Heart left ventricle (tissue), 16 donors: Measurements from ENCODE around the gene SND1. TPM values are rescaled to one million over a fixed set of nuclear protein-coding genes. Genes with fewer than 3 reads are reported as not detected.

Source experiments
- ATAC-seq, 4 donors: fragments of 200-7000 bp; cut with Tn5 transposase; one replicate each; pipeline ENCODE4 v1.9.1; 2020 to 2022; ENCODE audit warnings: moderate library complexity in 4 of 4, mild to moderate bottlenecking in 3 of 4, moderate number of reproducible peaks in 1 of 4
- DNase-seq, 5 donors: peaks; one replicate each; pipeline ENCODE4 v3.0.0-alpha.2; 2020
- H3K27ac ChIP-seq, 12 donors: fragments of 200-600 bp; sonication (generic) in 4 of 12; one replicate each; pipeline versions ENCODE4 v1.5.0 to v1.8.0; 2016 to 2022; ENCODE audit warnings: mild to moderate bottlenecking in 2 of 12
- H3K27me3 ChIP-seq, 9 donors: fragments of 200-600 bp; sonication (generic) in 2 of 9; one replicate each; pipeline versions ENCODE4 v1.5.1 to v1.8.0; 2016 to 2022; ENCODE audit warnings: mild to moderate bottlenecking in 3 of 9
- H3K36me3 ChIP-seq, 9 donors: fragments of 200-600 bp; sonication (generic) in 2 of 9; one replicate each; pipeline versions ENCODE4 v1.5.0 to v1.8.0; 2018 to 2022; ENCODE audit warnings: mild to moderate bottlenecking in 2 of 9
- H3K4me1 ChIP-seq, 12 donors: fragments of 200-600 bp; sonication (generic) in 4 of 12; one replicate each; pipeline versions ENCODE4 v1.5.0 to v1.8.0; 2016 to 2022; ENCODE audit warnings: mild to moderate bottlenecking in 3 of 12
- H3K4me3 ChIP-seq, 12 donors: fragments of 200-600 bp; sonication (generic) in 4 of 12; one replicate each; pipeline versions ENCODE4 v1.5.0 to v1.8.0; 2017 to 2022; ENCODE audit warnings: mild to moderate bottlenecking in 9 of 12, moderate library complexity in 4 of 12
- H3K9me3 ChIP-seq, 12 donors: fragments of 200-600 bp; sonication (generic) in 4 of 12; one replicate each; pipeline versions ENCODE4 v1.5.0 to v1.8.0; 2016 to 2022; ENCODE audit warnings: mild to moderate bottlenecking in 1 of 12
- CTCF ChIP-seq, 12 donors: fragments of 200-600 bp; sonication (generic) in 4 of 12; IDR thresholded peaks; one replicate each; pipeline versions ENCODE4 v1.5.0 to v1.8.0; 2018 to 2022; ENCODE audit warnings: antibody characterized with exemption in 12 of 12, mild to moderate bottlenecking in 5 of 12
- POLR2A ChIP-seq, 2 donors: fragments of 450-650 bp; IDR thresholded peaks; one replicate each; pipeline ENCODE4 v1.6.1; 2017; ENCODE audit warnings: antibody characterized with exemption in 2 of 2, mild to moderate bottlenecking in 2 of 2, moderate library complexity in 2 of 2
- WGBS, 4 donors: extraction: QIAGEN DNeasy Blood & Tissue Kit in 2 of 4; methylation state at CpG; one replicate each; pipeline versions ENCODE4 v1.1.5 to v1.1.7; 2013 to 2018; 5-methylcytosine and 5-hydroxymethylcytosine counted together
- intact Hi-C, 10 donors: fragments of 100-400 bp; cut with DNase I; formaldehyde crosslinking; loops; one replicate each; pipeline versions ENCODE4 v1.11.1 to v1.14.2; 2022
- polyA plus RNA-seq, 2 donors: library from polyadenylated mRNA; stranded (reverse); fragments of 200-250 nt; gene quantifications; one replicate each; pipeline ENCODE4 v1.2.3, GENCODE V29; 2013
- total RNA-seq, 9 donors: library from RNA; depleted of rRNA in 2 of 9; stranded (reverse); fragments of >200 nt in 2 of 9; fragmentation: NEBNext Ultra II Directional in 3 of 9; extraction: Animal tissue kit (Norgen Biotek cat#: 25700) in 3 of 9; gene quantifications; one replicate each; pipeline versions ENCODE4 v1.1.0 to v1.2.4, GENCODE V29; 2016 to 2023
- donor health status: ischemic (EF 13 %, LVEDD 7.1; RV severe dilation, severe dysfunction).
- donor health status: healthy with polysubstance abuse.
- donor health status: DM: no; HTN: yes; CAD: no.
- donor health status: DM: no; HTN: no; CAD: no.
- donor health status: ischemic (EF 25% LVEDD 6.9; RV normal size, moderate dysfunction).
- donor health status: ischemic (EF 25% LVEDD 5.7; RV mildly dilated, moderate dysfunction).
- donor health status: healthy.
- donor health status: DM: yes; HTN: yes; CAD: no.
- donor health status: ischemic (EF 35%, LVEDD 5.7; RV mildly dilated, moderate dysfunction).
- donor health status: nonischemic (EF 11% LVEDD 7.7; RV severe dilation, severe dysfunction).
- donor health status: DM: yes; HTN: yes; CAD: no.
- donor health status: PGD.
- donor health status: ischemic (EF 29% LVEDD 5.4; RV normal size, mild dysfunction).
- donor health status: nonischemic (EF 23%, LVEDD 6.1; RV moderate dilation, normal function).

SND1 gene
- total and polyA plus RNA-seq, 11 donors, result 45.6 to 115 (median 76.3) TPM

- H3K4me1 ChIP-seq, result peaks cover 0 to 65% (median 19%) of the 10 kb centered on the region in 12 donors
- intact Hi-C loops, result no loop called here
- ATAC-seq (peak; percentile 66 to 76 (median 74)), DNase-seq (peak in 2 of 5 donors; percentile 22 to 42)
- no peaks in the 10 kb centered on the region for H3K9me3 ChIP-seq
- H3K27me3 ChIP-seq, result no peaks in the 10 kb centered on the region
- peak overlapping the region in 3 of 12 donors; percentile 36 to 64 (median 60) for H3K27ac ChIP-seq
- peaks cover 0 to 16% (median 3%) of the 10 kb centered on the region in 9 donors for H3K36me3 ChIP-seq
- H3K4me3 ChIP-seq, result no peak overlapping the region
- TF ChIP-seq CTCF (IDR thresholded peaks at IDR 0.05) (peak in 4 of 12 donors; percentile 8 to 41 (median 12)), POLR2A (IDR thresholded peaks at IDR 0.05) (no peak)
- WGBS, 4 donors, result 56 to 90% (median 81%) methylated on average over 3 of the region's 3 CpGs
Observed at GRCh38 chr7:127884066-127884559, 232.1 kb downstream of the SND1 start.

- Histone ChIP-seq H3K4me3 (no peak overlapping the region), H3K9me3 (no peaks in the 10 kb centered on the region), H3K27ac (peak overlapping the region in 7 of 12 donors; percentile 5 to 64 (median 26)), H3K27me3 (no peaks in the 10 kb centered on the region), H3K4me1 (peaks cover 0 to 65% (median 21%) of the 10 kb centered on the region in 12 donors), H3K36me3 (peaks cover 0 to 20% (median 3%) of the 10 kb centered on the region in 9 donors)
- ATAC-seq (no peak), DNase-seq (no peak)
- TF ChIP-seq POLR2A (IDR thresholded peaks at IDR 0.05), result no peak
- TF ChIP-seq CTCF (IDR thresholded peaks at IDR 0.05), result no peak
- 85 to 93% (median 88%) methylated on average over 3 of the region's 3 CpGs for WGBS, 4 donors
- intact Hi-C loops, result no loop called here
Observed at GRCh38 chr7:127885222-127885772, 233.3 kb downstream of the SND1 start.

DNA sequence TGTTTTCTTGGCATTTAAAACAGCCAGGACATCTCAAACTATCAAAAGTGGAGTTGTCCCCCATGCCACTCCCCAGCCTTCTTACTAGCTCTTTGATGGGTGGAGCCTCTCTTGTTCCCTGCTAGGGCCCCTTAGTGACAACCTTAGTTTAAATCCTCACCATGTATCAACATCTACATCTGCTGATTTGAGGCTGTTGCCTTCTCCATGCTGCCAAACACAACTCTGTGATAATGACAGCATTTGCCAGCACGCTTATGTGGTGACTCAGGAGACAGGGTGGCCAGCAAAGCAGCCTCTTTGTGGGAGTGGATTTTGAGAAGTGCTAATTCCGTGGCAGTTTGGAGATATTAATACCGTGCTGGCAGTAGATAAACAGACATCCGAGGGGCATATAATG lies 233.8 kb downstream of the SND1 start:
- DNase-seq (peak in 4 of 5 donors; percentile 12 to 52 (median 34)), ATAC-seq (peak; percentile 29 to 79 (median 62))
- Histone ChIP-seq H3K9me3 (no peaks in the 10 kb centered on the region), H3K27ac (peak overlapping the region in 7 of 12 donors; percentile 5 to 64 (median 26)), H3K27me3 (no peaks in the 10 kb centered on the region), H3K4me1 (peaks cover 0 to 65% (median 22%) of the 10 kb centered on the region in 12 donors), H3K36me3 (peaks cover 0 to 20% (median 3%) of the 10 kb centered on the region in 9 donors), H3K4me3 (no peak overlapping the region)
- 39 to 41% (median 40%) methylated on average over 4 of the region's 4 CpGs for WGBS, 4 donors
- TF ChIP-seq CTCF (IDR thresholded peaks at IDR 0.05) (no peak), POLR2A (IDR thresholded peaks at IDR 0.05) (no peak)
- intact Hi-C loops, result no loop called here

DNA sequence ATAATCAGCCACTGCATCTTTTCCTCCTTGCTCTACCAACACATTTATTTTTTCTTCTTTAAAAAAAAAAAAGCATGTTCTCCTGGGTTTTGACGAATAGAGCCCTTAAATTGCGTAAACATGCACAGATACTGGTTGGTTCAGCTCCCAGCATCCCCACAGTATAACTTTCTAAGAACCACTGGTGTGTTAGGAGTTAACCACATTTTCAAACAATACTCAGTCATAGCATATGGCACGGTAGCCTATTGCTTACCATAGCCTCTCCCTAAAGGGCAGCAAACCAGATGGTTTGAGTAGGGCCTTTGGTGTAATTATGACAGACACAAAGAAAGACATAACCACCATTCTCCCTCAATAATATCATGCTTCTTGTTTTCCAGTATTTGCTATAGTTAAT lies 234.3 kb downstream of the SND1 start:
- DNase-seq, result no peak
- 63 to 72% (median 68%) methylated on average over 3 of the region's 3 CpGs for WGBS, 4 donors
- H3K9me3 ChIP-seq, result no peaks in the 10 kb centered on the region
- no peak overlapping the region for H3K4me3 ChIP-seq
- H3K4me1 ChIP-seq, result peaks cover 0 to 65% (median 22%) of the 10 kb centered on the region in 12 donors
- intact Hi-C loops, result no loop called here
- H3K27me3 ChIP-seq, result no peaks in the 10 kb centered on the region
- H3K27ac ChIP-seq, result peak overlapping the region in 6 of 12 donors; percentile 22 to 64 (median 28)
- no peak for TF ChIP-seq CTCF (IDR thresholded peaks at IDR 0.05)
- TF ChIP-seq POLR2A (IDR thresholded peaks at IDR 0.05), result no peak
- ATAC-seq, result no peak
- H3K36me3 ChIP-seq, result peaks cover 0 to 20% (median 3%) of the 10 kb centered on the region in 9 donors
